HG02642 (cell line): Measurements from ENCODE around the gene CRTC1.

Source experiments
- ATAC-seq: cut with Tn5 transposase; IDR thresholded peaks from one replicate; pipeline ENCODE4 v1.9.1; 2021; ENCODE audit warnings: mild to moderate bottlenecking; ENCODE audit not compliant: unreplicated experiment, poor library complexity

Gene CRTC1

GRCh38 chr19:18683109-18683957, at the start of gene CRTC1:
Gene CRTC1, plus strand, starts transcription at chr19:18683680. Its CDS starts 23 bp downstream, at chr19:18683703.
- peak; percentile 82 for ATAC-seq

- no peak for ATAC-seq
These were observed 48.7 kb upstream of the CRTC1 start for GRCh38 chr19:18634612-18635297.

GRCh38 chr19:18635831-18636182, 47.7 kb upstream of the CRTC1 start:
- ATAC-seq = no peak

GRCh38 chr19:18636183-18636968, 47.1 kb upstream of the CRTC1 start:
- peak; percentile 89 for ATAC-seq

GRCh38 chr19:18636969-18637629, 46.4 kb upstream of the CRTC1 start, which contains the start of gene KLHL26:
Gene KLHL26, plus strand, starts transcription at chr19:18637028. Its CDS starts 27 bp downstream, at chr19:18637055.
- ATAC-seq = no peak

GRCh38 chr19:18637673-18638630, 45.5 kb upstream of the CRTC1 start:
- ATAC-seq = no peak

GRCh38 chr19:18639706-18640243, 43.7 kb upstream of the CRTC1 start:
- ATAC-seq = no peak

- ATAC-seq = no peak
These were observed 39.1 kb upstream of the CRTC1 start for GRCh38 chr19:18644196-18645034.

- no peak for ATAC-seq
These were observed 38.4 kb upstream of the CRTC1 start for GRCh38 chr19:18645035-18645511.

GRCh38 chr19:18646535-18647370, 36.7 kb upstream of the CRTC1 start:
- ATAC-seq = no peak

- no peak for ATAC-seq
These were observed 36.1 kb upstream of the CRTC1 start for GRCh38 chr19:18647371-18647767.

- no peak for ATAC-seq
These were observed 35.7 kb upstream of the CRTC1 start for GRCh38 chr19:18647807-18648206.

GRCh38 chr19:18648973-18649315, 34.5 kb upstream of the CRTC1 start:
- ATAC-seq = no peak

GRCh38 chr19:18649371-18650020, 34.0 kb upstream of the CRTC1 start:
- ATAC-seq = no peak

- no peak for ATAC-seq
These were observed 33.5 kb upstream of the CRTC1 start for GRCh38 chr19:18650021-18650390.

- no peak for ATAC-seq
These were observed 32.9 kb upstream of the CRTC1 start for GRCh38 chr19:18650468-18651041.
